Nephron (organoid): ENCODE data around the gene ZNF12.
A peak's percentile ranks its signal among the peaks of the same experiment; 100 is the strongest.
"Not testable (repeated sequence)": the region's sequence is repeated elsewhere in the genome, so short reads cannot be mapped to it uniquely, and the experiment has no call there.

ENCODE experiments used
- H3K27ac Mint-ChIP-seq, 3 experiments: 2 replicates each; pipeline ENCODE4 v1.8.0; 2020; ENCODE audit warnings: mixed read lengths in 3 of 3, mild to moderate bottlenecking in 2 of 3, moderate library complexity in 1 of 3
- H3K27me3 Mint-ChIP-seq: 2 replicates; pipeline ENCODE4 v1.8.0; 2021; ENCODE audit warnings: low read depth, mild to moderate bottlenecking, moderate library complexity, mixed read lengths
- H3K36me3 Mint-ChIP-seq: 2 replicates; pipeline ENCODE4 v1.8.0; 2020; ENCODE audit warnings: low read depth, mixed read lengths
- H3K4me1 Mint-ChIP-seq: 2 replicates; pipeline ENCODE4 v1.8.0; 2020; ENCODE audit warnings: mixed read lengths
- H3K4me3 Mint-ChIP-seq, 3 experiments: 2 replicates each; pipeline ENCODE4 v1.8.0; 2020; ENCODE audit warnings: mild to moderate bottlenecking in 3 of 3, mixed read lengths in 3 of 3, moderate library complexity in 2 of 3
- H3K9me3 Mint-ChIP-seq: 2 replicates; pipeline ENCODE4 v1.8.0; 2020; ENCODE audit warnings: mixed read lengths
- CTCF ChIP-seq, 3 experiments: fragments of 200-600 bp; sonication (generic); IDR thresholded peaks; one replicate each; pipeline ENCODE4 v1.5.0; 2021; ENCODE audit warnings: antibody characterized with exemption in 3 of 3; ENCODE audit not compliant: unreplicated experiment in 3 of 3

Gene ZNF12

GRCh38 chr7:6706666-6707407, at the start of gene ZNF12:
Gene ZNF12, minus strand, starts transcription at chr7:6706947. Its CDS starts 1,774 bp downstream, at chr7:6705173.
- H3K36me3 Mint-ChIP-seq, result peaks cover 6% of the 10 kb centered on the region
- TF ChIP-seq CTCF (IDR thresholded peaks at IDR 0.05; ENCODE audit: unreplicated experiment in 3 of 3), result no peak
- H3K27ac Mint-ChIP-seq, result peak within 1 kb of the TSS; percentile 94 to 98 (median 96)
- H3K4me1 Mint-ChIP-seq, result peaks cover 14% of the 10 kb centered on the region
- H3K9me3 Mint-ChIP-seq, result peaks cover 31% of the 10 kb centered on the region
- H3K27me3 Mint-ChIP-seq, result peaks cover 3% of the 10 kb centered on the region
- H3K4me3 Mint-ChIP-seq, result peak within 1 kb of the TSS; percentile 94 to 98 (median 95)

GRCh38 chr7:6753964-6754363, 47.2 kb upstream of the ZNF12 start, which contains the start of gene RSPH10B2:
Gene RSPH10B2, plus strand, starts transcription at chr7:6754103. Its CDS starts 3,575 bp downstream, at chr7:6757678.
- not testable (repeated sequence) for H3K27ac Mint-ChIP-seq, H3K27me3 Mint-ChIP-seq, H3K36me3 Mint-ChIP-seq, H3K9me3 Mint-ChIP-seq, H3K4me3 Mint-ChIP-seq, H3K4me1 Mint-ChIP-seq

GRCh38 chr7:6750173-6750572, 43.4 kb upstream of the ZNF12 start:
- not testable (repeated sequence) for H3K4me3 Mint-ChIP-seq, H3K27me3 Mint-ChIP-seq, H3K27ac Mint-ChIP-seq, H3K36me3 Mint-ChIP-seq, H3K9me3 Mint-ChIP-seq, H3K4me1 Mint-ChIP-seq

GRCh38 chr7:6749335-6749734, 42.6 kb upstream of the ZNF12 start:
- not testable (repeated sequence) for H3K9me3 Mint-ChIP-seq, H3K4me1 Mint-ChIP-seq, H3K36me3 Mint-ChIP-seq, H3K27me3 Mint-ChIP-seq, H3K4me3 Mint-ChIP-seq, H3K27ac Mint-ChIP-seq

GRCh38 chr7:6744410-6745100, 37.8 kb upstream of the ZNF12 start:
- peaks cover 26% of the 10 kb centered on the region for H3K36me3 Mint-ChIP-seq
- H3K27me3 Mint-ChIP-seq, result not testable (repeated sequence)

GRCh38 chr7:6738415-6738814, 31.7 kb upstream of the ZNF12 start:
- not testable (repeated sequence) for H3K27ac Mint-ChIP-seq, H3K9me3 Mint-ChIP-seq, H3K4me1 Mint-ChIP-seq, H3K4me3 Mint-ChIP-seq, H3K27me3 Mint-ChIP-seq
- H3K36me3 Mint-ChIP-seq, result peaks cover 61% of the 10 kb centered on the region

More at GRCh38 chr7:6744410-6745100, 37.8 kb upstream of the ZNF12 start:
- not testable (repeated sequence) for H3K27ac Mint-ChIP-seq, H3K4me3 Mint-ChIP-seq, H3K4me1 Mint-ChIP-seq, H3K9me3 Mint-ChIP-seq

- peaks cover 29% of the 10 kb centered on the region for H3K36me3 Mint-ChIP-seq
- no peaks in the 10 kb centered on the region for H3K9me3 Mint-ChIP-seq
- peaks cover 18% of the 10 kb centered on the region for H3K4me1 Mint-ChIP-seq
- no peak for TF ChIP-seq CTCF (IDR thresholded peaks at IDR 0.05; ENCODE audit: unreplicated experiment in 3 of 3)
- H3K27me3 Mint-ChIP-seq, result no peaks in the 10 kb centered on the region
- H3K4me3 Mint-ChIP-seq, result peak overlapping the region; percentile 93 to 98 (median 96)
- peak overlapping the region; percentile 53 to 92 (median 89) for H3K27ac Mint-ChIP-seq
These were observed 23.5 kb upstream of the ZNF12 start for GRCh38 chr7:6730343-6730633.

GRCh38 chr7:6729492-6730342, 23.0 kb upstream of the ZNF12 start:
- H3K4me1 Mint-ChIP-seq, result peaks cover 18% of the 10 kb centered on the region
- H3K4me3 Mint-ChIP-seq, result peak overlapping the region; percentile 93 to 98 (median 96)
- TF ChIP-seq CTCF (IDR thresholded peaks at IDR 0.05; ENCODE audit: unreplicated experiment in 3 of 3), result peak in 1 of 3 experiments; percentile 16
- no peaks in the 10 kb centered on the region for H3K27me3 Mint-ChIP-seq
- peak overlapping the region; percentile 94 to 98 (median 95) for H3K27ac Mint-ChIP-seq
- H3K36me3 Mint-ChIP-seq, result peaks cover 24% of the 10 kb centered on the region
- H3K9me3 Mint-ChIP-seq, result no peaks in the 10 kb centered on the region

- peaks cover 18% of the 10 kb centered on the region for H3K36me3 Mint-ChIP-seq
- peaks cover 18% of the 10 kb centered on the region for H3K4me1 Mint-ChIP-seq
- not testable (repeated sequence) for H3K9me3 Mint-ChIP-seq, H3K27me3 Mint-ChIP-seq
- peak overlapping the region; percentile 93 to 98 (median 96) for H3K4me3 Mint-ChIP-seq
- peak overlapping the region; percentile 94 to 98 (median 95) for H3K27ac Mint-ChIP-seq
These were observed 22.2 kb upstream of the ZNF12 start for GRCh38 chr7:6728893-6729491.
